Mesenchymal stem cell (in vitro differentiated cells and primary cell): Measurements from ENCODE around the gene TLE3.
A peak's percentile ranks its signal among the peaks of the same experiment; 100 is the strongest.

ENCODE experiments used
- DNase-seq: peaks from one replicate; pipeline ENCODE4 v3.0.0-alpha.2; 2013
- H2AFZ ChIP-seq: one replicate; pipeline ENCODE4 v1.6.1; 2013; ENCODE audit warnings: low read depth, mild to moderate bottlenecking, control low read depth, inconsistent platforms, low read length, moderate library complexity
- H2AK5ac ChIP-seq: 2 replicates; pipeline ENCODE4 v1.6.1; 2013; ENCODE audit warnings: low read length, moderate library complexity, mild to moderate bottlenecking, inconsistent platforms; ENCODE audit not compliant: severe bottlenecking
- H2BK120ac ChIP-seq: one replicate; pipeline ENCODE4 v1.6.1; 2013; ENCODE audit warnings: low read depth, mild to moderate bottlenecking, inconsistent platforms, low read length, moderate library complexity
- H2BK12ac ChIP-seq, 2 experiments: one replicate each; pipeline ENCODE4 v1.6.1; 2013; ENCODE audit warnings: inconsistent platforms in 2 of 2, low read length in 2 of 2, mild to moderate bottlenecking in 2 of 2, moderate library complexity in 2 of 2, control low read depth in 1 of 2
- H2BK15ac ChIP-seq: one replicate; pipeline ENCODE4 v1.6.1; 2013; ENCODE audit warnings: mild to moderate bottlenecking, low read depth, inconsistent platforms; ENCODE audit not compliant: poor library complexity, severe bottlenecking
- H2BK5ac ChIP-seq: 2 replicates; pipeline ENCODE4 v1.6.1; 2013; ENCODE audit warnings: low read depth, mild to moderate bottlenecking, low read length, control low read depth, inconsistent platforms; ENCODE audit not compliant: poor library complexity, severe bottlenecking
- H3K14ac ChIP-seq, 2 experiments: one replicate each; pipeline ENCODE4 v1.6.1; 2013; ENCODE audit warnings: inconsistent platforms in 2 of 2, low read length in 2 of 2, control low read depth in 1 of 2, mild to moderate bottlenecking in 1 of 2, moderate library complexity in 1 of 2
- H3K18ac ChIP-seq, 2 experiments: one replicate each; pipeline ENCODE4 v1.6.1; 2013; ENCODE audit warnings: inconsistent platforms in 2 of 2, low read length in 2 of 2, control low read depth in 1 of 2, low read depth in 1 of 2, mild to moderate bottlenecking in 1 of 2
- H3K23ac ChIP-seq, 2 experiments: one replicate each; pipeline ENCODE4 v1.6.1; 2013; ENCODE audit warnings: inconsistent platforms in 2 of 2, low read length in 2 of 2, mild to moderate bottlenecking in 2 of 2, moderate library complexity in 2 of 2, control low read depth in 1 of 2
- H3K27ac ChIP-seq: 2 replicates; pipeline ENCODE4 v1.5.1; 2013; ENCODE audit warnings: mild to moderate bottlenecking, moderate library complexity, low read length, control low read depth, inconsistent platforms; ENCODE audit not compliant: poor library complexity, severe bottlenecking
- H3K27me3 ChIP-seq, 2 experiments: 2 replicates each; pipeline versions ENCODE4 v1.6.1 to v1.7.0; 2013; ENCODE audit warnings: low read length in 2 of 2, mild to moderate bottlenecking in 2 of 2, moderate library complexity in 2 of 2, control low read depth in 1 of 2, inconsistent platforms in 1 of 2; ENCODE audit not compliant: control insufficient read depth in 1 of 2, insufficient read depth in 1 of 2
- H3K36me3 ChIP-seq, 2 experiments: 2 replicates each; pipeline versions ENCODE4 v1.6.1 to v1.7.0; 2013; ENCODE audit warnings: low read length in 2 of 2, control low read depth in 1 of 2, inconsistent platforms in 1 of 2, low read depth in 1 of 2, mild to moderate bottlenecking in 1 of 2; ENCODE audit not compliant: insufficient read depth in 2 of 2, control insufficient read depth in 1 of 2
- H3K4ac ChIP-seq, 2 experiments: one replicate each; pipeline ENCODE4 v1.6.1; 2013; ENCODE audit warnings: inconsistent platforms in 2 of 2, low read length in 2 of 2, mild to moderate bottlenecking in 2 of 2, moderate library complexity in 2 of 2, control low read depth in 1 of 2, low read depth in 1 of 2
- H3K4me1 ChIP-seq: 2 replicates; pipeline ENCODE4 v1.6.1; 2013; ENCODE audit warnings: low read depth, low read length, control low read depth; ENCODE audit not compliant: control insufficient read depth, insufficient read depth
- H3K4me2 ChIP-seq: 2 replicates; pipeline ENCODE4 v1.6.1; 2013; ENCODE audit warnings: low read length, mild to moderate bottlenecking, inconsistent platforms; ENCODE audit not compliant: poor library complexity, severe bottlenecking
- H3K4me3 ChIP-seq, 2 experiments: 2 replicates each; pipeline versions ENCODE4 v1.5.1 to v1.7.0; 2013; ENCODE audit warnings: low read length in 2 of 2, mild to moderate bottlenecking in 2 of 2, control low read depth in 1 of 2, low read depth in 1 of 2; ENCODE audit not compliant: insufficient read depth in 1 of 2
- H3K79me1 ChIP-seq: replicated peaks from 2 replicates; pipeline ENCODE4 v1.6.1; 2013; ENCODE audit warnings: mild to moderate bottlenecking, control low read depth, low read length, inconsistent platforms; ENCODE audit not compliant: poor library complexity, severe bottlenecking
- H3K9ac ChIP-seq: 2 replicates; pipeline ENCODE4 v1.7.0; 2013; ENCODE audit warnings: mild to moderate bottlenecking, low read length, moderate library complexity
- H3K9me3 ChIP-seq: 2 replicates; pipeline ENCODE4 v1.7.0; 2013; ENCODE audit warnings: mild to moderate bottlenecking, low read length; ENCODE audit not compliant: control insufficient read depth
- H4K8ac ChIP-seq: one replicate; pipeline ENCODE4 v1.6.1; 2013; ENCODE audit warnings: inconsistent platforms, mild to moderate bottlenecking, low read length, moderate library complexity
- H4K91ac ChIP-seq: one replicate; pipeline ENCODE4 v1.6.1; 2013; ENCODE audit warnings: mild to moderate bottlenecking, low read length, inconsistent platforms
- WGBS: methylation state at CpG from one replicate; pipeline ENCODE4 v1.1.7; 2013; ENCODE audit warnings: mixed read lengths; 5-methylcytosine and 5-hydroxymethylcytosine counted together

Gene TLE3

DNA sequence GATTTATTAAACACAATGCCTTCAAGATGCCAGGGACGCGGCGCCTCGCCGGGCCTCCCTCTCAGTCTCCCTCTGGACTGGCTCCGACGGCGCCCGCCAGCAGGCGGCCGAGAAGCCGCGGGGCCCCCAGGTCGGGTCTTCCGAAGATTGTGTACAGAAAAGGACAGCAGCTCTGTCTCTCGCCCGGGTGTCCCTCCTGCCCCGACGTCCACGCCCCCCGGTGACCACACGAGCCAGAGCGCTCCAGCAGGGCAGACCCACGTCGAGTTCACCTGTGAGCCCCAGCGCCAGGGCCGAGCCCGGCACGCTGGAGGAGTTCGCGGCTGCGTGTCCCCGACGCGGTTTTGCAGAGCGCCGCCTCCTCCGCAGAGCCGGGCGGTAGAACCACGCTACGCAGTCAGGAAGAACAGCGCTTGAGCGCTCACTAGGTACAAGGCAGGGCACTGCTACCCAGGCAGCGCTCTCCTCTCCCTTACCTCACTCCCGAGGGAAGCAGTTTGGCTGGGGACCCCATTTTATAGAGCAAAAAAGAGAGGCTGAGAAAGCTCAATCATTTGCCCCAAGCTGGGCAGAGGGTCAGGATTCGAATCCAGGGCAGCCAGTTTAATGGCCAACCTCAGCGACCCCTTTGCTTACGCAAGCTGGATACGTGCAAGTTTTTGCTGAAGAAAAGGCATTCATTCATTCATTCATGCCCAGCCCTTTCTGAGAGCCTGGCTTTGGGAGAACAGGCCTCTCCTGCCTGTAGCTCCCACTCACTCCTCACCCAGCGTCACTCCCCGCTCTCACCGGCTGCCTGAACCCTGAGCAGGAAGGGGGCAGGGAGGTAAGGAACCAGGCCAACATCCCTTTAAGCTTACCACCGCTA, 3.0 kb upstream of the TLE3 start:
- peaks cover 3% of the 10 kb centered on the region for H3K79me1 ChIP-seq
- peak overlapping the region; percentile 95 for H4K91ac ChIP-seq
- 2% methylated on average over 50 of the region's 54 CpGs for WGBS

DNA sequence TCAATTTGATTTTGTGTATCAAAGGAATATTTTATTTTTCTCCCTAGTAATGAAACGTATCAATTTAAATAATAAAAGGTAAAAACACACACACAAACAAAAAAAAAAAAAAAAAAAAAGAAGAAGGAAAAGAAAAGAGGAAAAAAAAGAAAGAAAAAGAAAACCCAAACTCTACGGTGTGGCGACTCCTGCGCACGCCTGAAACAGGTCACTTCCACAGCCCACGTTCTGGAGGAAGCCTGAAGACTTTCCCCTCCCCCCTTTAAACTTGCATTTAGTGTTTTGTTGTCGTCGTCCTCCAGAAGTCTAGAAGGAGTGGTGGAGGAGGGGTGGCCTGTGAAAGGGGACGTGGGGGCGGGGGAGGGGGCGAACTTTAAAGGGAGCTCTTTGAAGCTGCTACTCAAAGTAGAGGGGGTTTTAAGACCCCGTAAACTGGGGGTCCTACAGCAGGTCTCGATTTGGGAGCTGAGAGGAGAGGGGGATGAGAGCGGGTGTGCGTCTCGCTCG, 2.3 kb upstream of the TLE3 start:
- Histone ChIP-seq H2BK15ac (no peak overlapping the region), H3K23ac (no peak overlapping the region), H3K4me3 (peak overlapping the region in 1 of 2 experiments; percentile 64), H3K79me1 (peaks cover 8% of the 10 kb centered on the region), H2AK5ac (no peak overlapping the region), H2BK120ac (no peak overlapping the region), H3K36me3 (no peaks in the 10 kb centered on the region), H4K91ac (no peak overlapping the region), H3K4me2 (peak overlapping the region; percentile 94), H2BK5ac (no peak overlapping the region), H3K18ac (peak overlapping the region; percentile 87 to 98), H3K27me3 (peaks cover 19 to 26% of the 10 kb centered on the region in 2 experiments), H3K9ac (peak overlapping the region; percentile 43), H3K14ac (no peak overlapping the region), H2AFZ (no peak overlapping the region), H3K27ac (no peak overlapping the region), H2BK12ac (peak overlapping the region in 1 of 2 experiments; percentile 100), H3K4ac (peak overlapping the region; percentile 93 to 95), H3K9me3 (no peaks in the 10 kb centered on the region), H4K8ac (peak overlapping the region; percentile 95), H3K4me1 (peaks cover 22% of the 10 kb centered on the region)
- DNase-seq, result peak; percentile 51
- under 1% methylated on average over 13 of the region's 17 CpGs for WGBS

More for the DNA sequence above, 3.0 kb upstream of the TLE3 start:
- Histone ChIP-seq H3K4ac (peak overlapping the region; percentile 93 to 95), H4K8ac (peak overlapping the region; percentile 95), H2BK12ac (peak overlapping the region; percentile 96 to 100), H2BK15ac (peak overlapping the region; percentile 98), H2AK5ac (no peak overlapping the region), H2AFZ (no peak overlapping the region), H3K18ac (peak overlapping the region; percentile 87 to 98), H3K4me1 (peaks cover 21% of the 10 kb centered on the region), H3K23ac (peak overlapping the region; percentile 41 to 83), H3K27me3 (peaks cover 19 to 29% of the 10 kb centered on the region in 2 experiments), H3K14ac (peak overlapping the region in 1 of 2 experiments; percentile 83), H3K9ac (peak overlapping the region; percentile 43), H2BK120ac (peak overlapping the region; percentile 68), H3K4me2 (peak overlapping the region; percentile 94), H3K27ac (no peak overlapping the region), H3K4me3 (peak overlapping the region in 1 of 2 experiments; percentile 64), H3K36me3 (no peaks in the 10 kb centered on the region), H2BK5ac (no peak overlapping the region), H3K9me3 (no peaks in the 10 kb centered on the region)
- DNase-seq, result peak; percentile 81

DNA sequence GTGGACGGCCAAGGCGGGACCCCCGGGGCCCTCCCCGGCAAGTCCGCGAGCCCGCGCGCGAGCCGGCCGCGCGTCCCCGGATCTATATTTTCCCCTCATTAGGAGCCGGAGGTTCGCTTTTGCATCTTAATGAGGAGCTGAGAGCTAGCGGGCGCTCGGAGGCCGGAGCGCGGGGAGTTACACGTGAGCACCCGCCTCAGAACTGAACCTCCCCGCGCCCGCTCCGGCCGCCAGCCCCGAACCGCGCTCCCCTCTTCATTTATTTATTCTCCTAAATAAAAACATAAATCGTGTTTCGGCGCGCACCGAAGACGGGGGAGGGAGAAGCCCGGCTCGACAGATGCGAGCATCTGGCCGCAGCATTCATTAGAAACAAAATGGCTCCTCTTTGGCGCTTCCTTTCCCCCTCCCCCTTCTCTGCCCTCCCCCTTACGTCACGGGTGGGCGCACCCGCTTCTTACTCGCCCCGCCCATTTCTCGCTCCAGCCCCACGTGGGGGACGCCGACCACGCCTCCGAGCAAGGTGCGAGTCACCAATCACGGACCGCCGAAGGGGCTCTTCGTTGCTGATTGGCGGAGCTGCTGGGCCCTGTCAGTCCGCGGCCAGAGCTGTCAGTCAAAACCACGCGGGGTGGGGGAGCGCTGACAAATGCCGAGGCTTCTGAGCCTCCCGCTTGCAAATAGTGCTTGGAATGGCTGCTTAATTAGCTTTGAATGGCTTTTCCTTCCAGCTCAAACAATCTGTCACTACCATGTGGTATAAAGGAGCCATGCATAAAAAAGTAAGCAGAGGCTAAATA, 1.6 kb upstream of the TLE3 start:
- no peak overlapping the region for H3K27ac ChIP-seq
- H3K4me1 ChIP-seq, result peaks cover 25% of the 10 kb centered on the region
- peak overlapping the region in 1 of 2 experiments; percentile 92 for H2BK12ac ChIP-seq
- H2BK120ac ChIP-seq, result peak overlapping the region; percentile 89
- no peak overlapping the region for H2AK5ac ChIP-seq
- peak overlapping the region; percentile 92 for H3K9ac ChIP-seq
- WGBS, result under 1% methylated on average over 68 of the region's 69 CpGs
- H2BK15ac ChIP-seq, result peak overlapping the region; percentile 98
- H3K4me3 ChIP-seq, result peak overlapping the region; percentile 60 to 76
- peak overlapping the region; percentile 75 for H4K8ac ChIP-seq
- H3K9me3 ChIP-seq, result no peaks in the 10 kb centered on the region
- H3K18ac ChIP-seq, result peak overlapping the region; percentile 95 to 97
- no peak overlapping the region for H2AFZ ChIP-seq
- DNase-seq, result peak; percentile 99
- peaks cover 19 to 21% of the 10 kb centered on the region in 2 experiments for H3K27me3 ChIP-seq
- peak overlapping the region; percentile 87 for H4K91ac ChIP-seq
- peak overlapping the region; percentile 68 to 80 for H3K14ac ChIP-seq
- no peaks in the 10 kb centered on the region for H3K36me3 ChIP-seq
- no peak overlapping the region for H2BK5ac ChIP-seq
- no peak overlapping the region for H3K23ac ChIP-seq
- peaks cover 12% of the 10 kb centered on the region for H3K79me1 ChIP-seq
- peak overlapping the region; percentile 95 for H3K4ac ChIP-seq
- H3K4me2 ChIP-seq, result peak overlapping the region; percentile 96
